Ovary (tissue), 9 donors: Measurements from ENCODE around the gene FBXO7. TPM values are rescaled to one million over a fixed set of nuclear protein-coding genes. Genes with fewer than 3 reads are reported as not detected.

Experiments used
- DNase-seq, 5 donors: peaks; one replicate each; pipeline ENCODE4 v3.0.0-alpha.2; 2019 to 2020
- H3K27ac ChIP-seq, 2 donors: fragments of 200-600 bp; one replicate each; pipeline versions ENCODE4 v1.5.1 to v1.8.0; 2019 to 2022
- H3K27me3 ChIP-seq: fragments of 200-600 bp; one replicate; pipeline ENCODE4 v1.8.0; 2022
- H3K36me3 ChIP-seq: fragments of 200-600 bp; sonication (generic); one replicate; pipeline ENCODE4 v1.5.1; 2019
- H3K4me1 ChIP-seq: one replicate; pipeline ENCODE4 v1.8.1; 2013; ENCODE audit warnings: mild to moderate bottlenecking, moderate library complexity; ENCODE audit not compliant: insufficient read depth
- H3K4me3 ChIP-seq: fragments of 200-600 bp; sonication (generic); one replicate; pipeline ENCODE4 v1.5.1; 2017
- H3K9me3 ChIP-seq, 2 donors: fragments of 200-600 bp in 1 of 2; sonication (generic) in 1 of 2; one replicate each; pipeline versions ENCODE4 v1.5.1 to v1.8.1; 2013 to 2019; ENCODE audit warnings: mild to moderate bottlenecking in 1 of 2, moderate library complexity in 1 of 2
- CTCF ChIP-seq, 3 donors: fragments of 450-650 bp in 2 of 3; fragments of 200-600 bp in 1 of 3; IDR thresholded peaks; one replicate each; pipeline versions ENCODE4 v1.5.1 to v1.8.0; 2016 to 2022; ENCODE audit warnings: antibody characterized with exemption in 3 of 3, mild to moderate bottlenecking in 1 of 3
- EP300 ChIP-seq: sonication (generic); formaldehyde crosslinking; IDR thresholded peaks from one replicate; pipeline ENCODE4 v1.6.1; 2017; ENCODE audit warnings: antibody characterized with exemption
- POLR2A ChIP-seq: fragments of 450-650 bp; IDR thresholded peaks from one replicate; pipeline ENCODE4 v1.6.1; 2017; ENCODE audit warnings: antibody characterized with exemption, mild to moderate bottlenecking, moderate library complexity
- WGBS, 3 donors: extraction: QIAGEN DNeasy Blood & Tissue Kit in 1 of 3; methylation state at CpG; one replicate each; pipeline versions ENCODE4 v1.1.5 to v1.1.7; 2013 to 2017; 5-methylcytosine and 5-hydroxymethylcytosine counted together
- intact Hi-C, 4 donors: fragments of 100-400 bp; cut with DNase I; formaldehyde crosslinking; loops; one replicate each; pipeline versions ENCODE4 v1.11.0 to v1.15.1; 2022 to 2023
- polyA plus RNA-seq, 2 donors: library from polyadenylated mRNA; stranded (reverse); fragments of 200-250 nt in 1 of 2; fragments of 350-450 nt in 1 of 2; fragmentation: Illumina TruSeq in 1 of 2; extraction: RNeasy Lipid Tissue Mini Kit (QIAGEN cat#74804) in 1 of 2; gene quantifications; one replicate each; pipeline ENCODE4 v1.2.3, GENCODE V29; 2013 to 2014
- total RNA-seq, 7 donors: library from RNA; depleted of rRNA in 2 of 7; stranded (reverse); fragments of >200 nt in 2 of 7; fragmentation: NEBNext Ultra II Directional in 3 of 7; extraction: Animal tissue kit (Norgen Biotek cat#: 25700) in 3 of 7; gene quantifications; one replicate each; pipeline versions ENCODE4 v1.1.0 to v1.2.4, GENCODE V29; 2016 to 2023
- donor health status: DM: no; HTN: no; CAD: no; lungs with moderate emphysema.
- donor health status: DM: no; HTN: no; CAD: no.
- donor health status: Bipolar disorder and iron deficiency.
- donor health status: DM: yes; HTN: yes; CAD: no.
- donor health status: DM: no; HTN: no; CAD: no.
- donor health status: DM: yes; HTN: yes; CAD: no.

The FBXO7 gene
- total and polyA plus RNA-seq, 9 donors = 69.7 to 151 (median 85.6) TPM

- Histone ChIP-seq H3K27me3 (no peaks in the 10 kb centered on the region), H3K36me3 (no peaks in the 10 kb centered on the region), H3K4me3 (no peak overlapping the region), H3K27ac (no peak overlapping the region), H3K4me1 (no peaks in the 10 kb centered on the region), H3K9me3 (no peaks in the 10 kb centered on the region)
- DNase-seq = no peak
- WGBS, 3 donors = 38 to 74% (median 45%) methylated on average over 1 of the region's 1 CpG
- intact Hi-C loops = no loop called here
- no peak for TF ChIP-seq POLR2A
- no peak for TF ChIP-seq CTCF (IDR thresholded peaks at IDR 0.05)
- no peak for TF ChIP-seq EP300
Observed at GRCh38 chr22:32446321-32446720, 28.3 kb upstream of the FBXO7 start.

- TF ChIP-seq POLR2A (no peak), EP300 (no peak), CTCF (IDR thresholded peaks at IDR 0.05) (no peak)
- Histone ChIP-seq H3K4me1 (no peaks in the 10 kb centered on the region), H3K27ac (no peak overlapping the region), H3K27me3 (no peaks in the 10 kb centered on the region), H3K9me3 (no peaks in the 10 kb centered on the region), H3K4me3 (no peak overlapping the region), H3K36me3 (no peaks in the 10 kb centered on the region)
- no peak for DNase-seq
- intact Hi-C loops = no loop called here
- WGBS, 3 donors = 64 to 78% (median 67%) methylated on average over 4 of the region's 4 CpGs
Observed at GRCh38 chr22:32448980-32449379, 25.6 kb upstream of the FBXO7 start.

DNA sequence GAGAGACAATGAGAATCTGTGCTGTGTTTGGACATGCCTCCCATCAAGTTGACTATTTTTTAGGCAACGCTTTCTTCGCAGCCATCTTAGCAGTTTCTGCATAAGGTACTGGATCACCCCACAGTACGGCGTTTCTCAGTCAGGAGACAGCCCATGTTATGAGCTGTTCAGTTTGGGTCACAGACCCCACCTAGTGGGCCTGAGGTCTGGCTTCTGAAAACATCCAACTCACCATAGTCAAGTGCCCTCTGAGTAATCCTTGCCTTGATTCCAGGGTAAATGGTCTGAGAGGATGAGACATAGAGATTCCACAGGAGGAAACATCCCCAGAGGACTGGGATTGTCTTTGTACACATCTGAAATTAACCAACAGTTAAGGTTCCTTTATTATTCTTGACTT, 17.6 kb upstream of the FBXO7 start:
- H3K4me3 ChIP-seq = no peak overlapping the region
- intact Hi-C loops = no loop called here
- H3K27ac ChIP-seq = no peak overlapping the region
- H3K9me3 ChIP-seq = no peaks in the 10 kb centered on the region
- H3K27me3 ChIP-seq = no peaks in the 10 kb centered on the region
- 81 to 88% (median 88%) methylated on average over 4 of the region's 4 CpGs for WGBS, 3 donors
- H3K4me1 ChIP-seq = no peaks in the 10 kb centered on the region
- H3K36me3 ChIP-seq = no peaks in the 10 kb centered on the region
- DNase-seq = no peak
- TF ChIP-seq POLR2A (no peak), CTCF (IDR thresholded peaks at IDR 0.05) (no peak)

GRCh38 chr22:32462452-32462851, 12.2 kb upstream of the FBXO7 start:
- Histone ChIP-seq H3K36me3 (no peaks in the 10 kb centered on the region), H3K9me3 (no peaks in the 10 kb centered on the region), H3K27me3 (no peaks in the 10 kb centered on the region), H3K27ac (no peak overlapping the region), H3K4me1 (no peaks in the 10 kb centered on the region), H3K4me3 (no peak overlapping the region)
- WGBS, 3 donors = 56 to 73% (median 59%) methylated on average over 3 of the region's 3 CpGs
- DNase-seq = no peak
- intact Hi-C loops = no loop called here
- TF ChIP-seq POLR2A = no peak
- TF ChIP-seq CTCF (IDR thresholded peaks at IDR 0.05) = no peak
- no peak for TF ChIP-seq EP300

DNA sequence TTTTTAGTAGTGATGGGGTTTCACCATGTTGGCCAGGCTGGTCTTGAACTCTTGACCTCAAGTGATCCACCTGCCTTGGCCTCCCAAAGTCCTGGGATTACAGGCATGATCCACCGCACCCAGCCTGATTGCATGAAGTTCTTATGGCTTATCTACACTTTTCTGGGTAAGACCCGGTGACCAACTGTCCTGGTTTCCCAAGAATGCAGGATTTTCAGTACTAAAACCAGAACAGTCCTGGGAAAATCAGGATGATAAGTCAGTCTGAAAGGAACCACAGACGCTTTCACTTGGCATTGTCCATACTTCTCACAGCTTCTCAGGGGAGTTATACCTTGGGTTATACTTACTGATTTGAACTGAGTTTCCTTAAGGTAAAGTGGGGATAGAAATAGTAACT, 8.9 kb upstream of the FBXO7 start:
- 78 to 89% (median 84%) methylated on average over 3 of the region's 3 CpGs for WGBS, 3 donors

More for the DNA sequence above, 8.9 kb upstream of the FBXO7 start:
- no peaks in the 10 kb centered on the region for H3K36me3 ChIP-seq
- intact Hi-C loops = no loop called here
- no peaks in the 10 kb centered on the region for H3K4me1 ChIP-seq
- no peak overlapping the region for H3K27ac ChIP-seq
- TF ChIP-seq CTCF (IDR thresholded peaks at IDR 0.05) = no peak
- TF ChIP-seq EP300 = no peak
- TF ChIP-seq POLR2A = no peak
- no peak for DNase-seq
- H3K27me3 ChIP-seq = no peaks in the 10 kb centered on the region
- H3K4me3 ChIP-seq = no peak overlapping the region
- no peaks in the 10 kb centered on the region for H3K9me3 ChIP-seq
